NT2/D1 (cell line): ENCODE measurements around the gene SGCD.

ENCODE experiments used
- SUZ12 ChIP-seq: IDR thresholded peaks from 2 replicates; pipeline ENCODE4 v1.6.1; 2011; ENCODE audit not compliant: insufficient read length, insufficient read depth; ENCODE audit errors: extremely low read depth
- YY1 ChIP-seq: IDR thresholded peaks from 2 replicates; pipeline ENCODE4 v1.6.1; 2011; ENCODE audit not compliant: insufficient read length, insufficient read depth
- ZNF274 ChIP-seq: IDR thresholded peaks from 2 replicates; pipeline ENCODE4 v1.6.1; 2011; ENCODE audit warnings: mild to moderate bottlenecking, low read depth, low read length

- TF ChIP-seq YY1 (no peak), ZNF274 (no peak), SUZ12 (no peak)
Measured at GRCh38 chr5:156682971-156683370, 356.0 kb downstream of the SGCD start.
